Neural cell (in vitro differentiated cells): ENCODE data around the gene DNAJC16. TPM values are rescaled to one million over a fixed set of nuclear protein-coding genes. Genes with fewer than 3 reads are reported as not detected.

Experiments used
- H2AFZ ChIP-seq: fragments of 200-600, 300-800 bp; sonication (generic), shearing (Covaris generic); 2 replicates; pipeline ENCODE4 v1.6.0; 2014; ENCODE audit warnings: low read depth, mild to moderate bottlenecking, antibody characterized with exemption, low read length, moderate library complexity
- H3F3A ChIP-seq: fragments of 200-600 bp; shearing (Covaris generic); 2 replicates; pipeline ENCODE4 v1.6.1; 2016; ENCODE audit warnings: mild to moderate bottlenecking, moderate library complexity, mixed read lengths, antibody characterized with exemption, low read length; ENCODE audit not compliant: insufficient read depth, poor library complexity, severe bottlenecking
- H3K27ac ChIP-seq: fragments of 200-600, 300-800 bp; sonication (generic), shearing (Covaris generic); 2 replicates; pipeline ENCODE4 v1.5.1; 2014; ENCODE audit warnings: mild to moderate bottlenecking, low read length, moderate library complexity
- H3K27me3 ChIP-seq: fragments of 300-800, 200-600 bp; sonication (generic), shearing (Covaris generic); 2 replicates; pipeline ENCODE4 v1.6.0; 2014; ENCODE audit warnings: mild to moderate bottlenecking, low read depth, low read length, moderate library complexity; ENCODE audit not compliant: insufficient read depth
- H3K36me3 ChIP-seq: fragments of 300-800, 200-600 bp; sonication (generic), shearing (Covaris generic); 2 replicates; pipeline ENCODE4 v1.5.1; 2014; ENCODE audit warnings: mild to moderate bottlenecking, antibody characterized with exemption, low read length, moderate library complexity; ENCODE audit not compliant: insufficient read depth
- H3K4me2 ChIP-seq: fragments of 300-800, 200-600 bp; sonication (generic), shearing (Covaris generic); 2 replicates; pipeline ENCODE4 v1.6.0; 2014; ENCODE audit warnings: mild to moderate bottlenecking, low read length
- H3K4me3 ChIP-seq: fragments of 300-800, 200-600 bp; sonication (generic), shearing (Covaris generic); 2 replicates; pipeline ENCODE4 v1.5.1; 2014; ENCODE audit warnings: mild to moderate bottlenecking, low read length, moderate library complexity
- H3K79me2 ChIP-seq: fragments of 200-600 bp; shearing (Covaris generic); replicated peaks from 2 replicates; pipeline ENCODE4 v1.6.0; 2014; ENCODE audit warnings: mild to moderate bottlenecking, low read length, moderate library complexity; ENCODE audit not compliant: insufficient read depth
- H3K9ac ChIP-seq: fragments of 300-800, 200-600 bp; sonication (generic), shearing (Covaris generic); 2 replicates; pipeline ENCODE4 v1.6.1; 2016; ENCODE audit warnings: mild to moderate bottlenecking, low read length, mixed read lengths
- H3K9me2 ChIP-seq: fragments of 200-600 bp; shearing (Covaris generic); 2 replicates; pipeline ENCODE4 v1.6.1; 2016; ENCODE audit warnings: mild to moderate bottlenecking, low read length, mixed read lengths; ENCODE audit not compliant: insufficient read depth
- H3K9me3 ChIP-seq: fragments of 200-600, 300-800 bp; sonication (generic), shearing (Covaris generic); 2 replicates; pipeline ENCODE4 v1.6.1; 2016; ENCODE audit warnings: mild to moderate bottlenecking, mixed run types, low read length, moderate library complexity, mixed read lengths
- H4K20me1 ChIP-seq: fragments of 200-600 bp; shearing (Covaris generic); 2 replicates; pipeline ENCODE4 v1.6.1; 2016; ENCODE audit warnings: mild to moderate bottlenecking, mixed run types; ENCODE audit not compliant: insufficient read depth
- EP300 ChIP-seq: fragments of 450-650 bp; conservative IDR thresholded peaks from 2 replicates; pipeline ENCODE4 v1.6.1; 2014; ENCODE audit warnings: antibody characterized with exemption, mild to moderate bottlenecking, moderate library complexity; ENCODE audit not compliant: poor library complexity, severe bottlenecking
- MXI1 ChIP-seq: fragments of 450-650 bp; conservative IDR thresholded peaks from 2 replicates; pipeline ENCODE4 v1.6.1; 2014; ENCODE audit warnings: antibody characterized with exemption, mild to moderate bottlenecking; ENCODE audit not compliant: poor library complexity, severe bottlenecking
- POLR2AphosphoS5 ChIP-seq: IDR thresholded peaks from 2 replicates; pipeline ENCODE4 v1.6.1; 2012
- RAD21 ChIP-seq: fragments of 450-650 bp; conservative IDR thresholded peaks from 2 replicates; pipeline ENCODE4 v1.6.1; 2014; ENCODE audit warnings: antibody characterized with exemption, mild to moderate bottlenecking, moderate library complexity
- SMC3 ChIP-seq: fragments of 450-650 bp; conservative IDR thresholded peaks from 2 replicates; pipeline ENCODE4 v1.6.1; 2014; ENCODE audit warnings: antibody characterized with exemption, mild to moderate bottlenecking, moderate library complexity; ENCODE audit not compliant: poor library complexity
- TAF1 ChIP-seq: IDR thresholded peaks from 2 replicates; pipeline ENCODE4 v1.6.1; 2012; ENCODE audit warnings: low read depth
- polyA plus RNA-seq: library from polyadenylated mRNA; depleted of rRNA; stranded (reverse); fragments of >200 nt; gene quantifications from 2 replicates; pipeline ENCODE4 v1.2.3, GENCODE V29; 2014
- TF ChIP-seq, protein P1 (sequence below): fragments of 450-650 bp; IDR thresholded peaks from 2 replicates; pipeline ENCODE4 v1.5.1; 2014; ENCODE audit warnings: antibody characterized with exemption, mild to moderate bottlenecking, moderate library complexity; ENCODE audit not compliant: poor library complexity, severe bottlenecking

DNAJC16 gene
- polyA plus RNA-seq, 1 donor from 2014 or later = 10.9 TPM

DNA sequence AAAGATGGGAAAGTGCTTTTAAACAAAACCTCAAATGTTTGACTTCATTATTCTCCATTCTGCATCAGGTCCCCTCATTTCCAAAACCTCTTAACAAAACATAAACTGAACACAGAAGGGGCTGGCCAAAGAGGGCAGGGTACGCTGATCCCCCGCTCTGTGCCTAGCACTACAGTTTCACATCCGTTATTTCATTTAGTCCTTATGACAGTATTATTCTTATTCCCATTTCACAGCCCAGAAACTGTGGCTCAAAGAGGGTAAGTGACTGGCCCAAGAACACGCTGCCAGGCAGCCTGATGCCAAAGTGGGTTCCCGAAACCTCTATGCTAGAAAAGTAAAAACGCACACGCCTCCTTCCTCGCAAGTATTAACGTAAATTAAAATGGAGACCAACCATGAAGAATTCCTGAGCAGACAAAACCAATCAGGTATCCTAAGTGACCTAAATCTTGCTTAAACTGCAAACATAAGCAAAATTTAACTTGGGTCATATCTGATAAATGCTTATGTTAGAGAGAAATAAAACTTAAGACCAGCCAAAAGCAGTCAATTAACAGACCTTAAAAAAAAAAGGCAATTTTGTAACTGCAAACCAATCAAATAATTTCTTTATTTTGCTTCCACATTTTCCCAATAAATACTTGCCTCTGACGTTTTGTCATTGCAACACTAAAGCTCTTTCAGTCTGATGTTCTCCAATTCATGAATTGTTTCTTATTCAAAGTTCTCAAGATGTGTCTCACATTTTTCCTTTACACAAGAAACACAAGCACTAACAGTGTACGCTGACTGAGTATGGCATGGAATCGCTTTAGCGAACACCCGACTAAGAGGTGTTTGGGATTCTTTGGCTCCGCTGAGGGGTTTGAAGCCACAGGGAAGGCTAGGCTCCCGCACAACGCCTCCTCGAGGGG lies 3.3 kb upstream of the DNAJC16 start:
- Histone ChIP-seq H3K9me3 (no peaks in the 10 kb centered on the region), H4K20me1 (no peaks in the 10 kb centered on the region), H3K4me2 (peak overlapping the region; percentile 92), H3K9me2 (no peaks in the 10 kb centered on the region), H3K4me3 (peak overlapping the region; percentile 95), H3K9ac (peak overlapping the region; percentile 85), H3K27me3 (no peaks in the 10 kb centered on the region), H3K79me2 (peaks cover 21% of the 10 kb centered on the region), H3F3A (peaks cover 11% of the 10 kb centered on the region), H3K27ac (peak overlapping the region; percentile 81), H3K36me3 (no peaks in the 10 kb centered on the region), H2AFZ (peak overlapping the region; percentile 62)
- peak; percentile 36 for TF ChIP-seq RAD21
- TF ChIP-seq, protein P1, sequence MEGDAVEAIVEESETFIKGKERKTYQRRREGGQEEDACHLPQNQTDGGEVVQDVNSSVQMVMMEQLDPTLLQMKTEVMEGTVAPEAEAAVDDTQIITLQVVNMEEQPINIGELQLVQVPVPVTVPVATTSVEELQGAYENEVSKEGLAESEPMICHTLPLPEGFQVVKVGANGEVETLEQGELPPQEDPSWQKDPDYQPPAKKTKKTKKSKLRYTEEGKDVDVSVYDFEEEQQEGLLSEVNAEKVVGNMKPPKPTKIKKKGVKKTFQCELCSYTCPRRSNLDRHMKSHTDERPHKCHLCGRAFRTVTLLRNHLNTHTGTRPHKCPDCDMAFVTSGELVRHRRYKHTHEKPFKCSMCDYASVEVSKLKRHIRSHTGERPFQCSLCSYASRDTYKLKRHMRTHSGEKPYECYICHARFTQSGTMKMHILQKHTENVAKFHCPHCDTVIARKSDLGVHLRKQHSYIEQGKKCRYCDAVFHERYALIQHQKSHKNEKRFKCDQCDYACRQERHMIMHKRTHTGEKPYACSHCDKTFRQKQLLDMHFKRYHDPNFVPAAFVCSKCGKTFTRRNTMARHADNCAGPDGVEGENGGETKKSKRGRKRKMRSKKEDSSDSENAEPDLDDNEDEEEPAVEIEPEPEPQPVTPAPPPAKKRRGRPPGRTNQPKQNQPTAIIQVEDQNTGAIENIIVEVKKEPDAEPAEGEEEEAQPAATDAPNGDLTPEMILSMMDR = no peak

DNA sequence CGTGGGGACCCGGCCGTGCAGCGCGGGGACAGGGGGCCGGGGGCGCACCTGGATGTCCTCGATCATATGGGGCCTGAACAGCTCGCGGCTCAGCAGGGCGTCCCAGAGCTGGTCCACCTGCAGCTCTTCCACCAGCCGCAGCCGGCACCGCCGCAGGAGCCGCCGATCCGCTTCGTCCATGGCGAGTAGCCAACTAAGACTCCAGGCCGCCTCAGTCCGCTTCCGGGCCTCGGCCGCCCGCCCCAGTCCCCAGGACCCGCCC lies 2.7 kb upstream of the DNAJC16 start, which contains the start of gene CASP9:
Gene CASP9 (minus strand): TSS at position 195 of the 262 bp plus-strand sequence. CDS start 15 bp downstream, at position 180.
- no peaks in the 10 kb centered on the region for H3K36me3 ChIP-seq
- TF ChIP-seq MXI1 = no peak
- TF ChIP-seq, protein P1 = peak; percentile 13
- H3F3A ChIP-seq = peaks cover 11% of the 10 kb centered on the region
- peak within 1 kb of the TSS; percentile 73 for H2AFZ ChIP-seq
- H4K20me1 ChIP-seq = no peaks in the 10 kb centered on the region
- H3K4me3 ChIP-seq = peak within 1 kb of the TSS; percentile 95
- no peaks in the 10 kb centered on the region for H3K27me3 ChIP-seq
- peak within 1 kb of the TSS; percentile 85 for H3K9ac ChIP-seq
- H3K79me2 ChIP-seq = peaks cover 27% of the 10 kb centered on the region
- H3K4me2 ChIP-seq = peak within 1 kb of the TSS; percentile 92
- H3K9me3 ChIP-seq = no peaks in the 10 kb centered on the region
- no peaks in the 10 kb centered on the region for H3K9me2 ChIP-seq
- peak within 1 kb of the TSS; percentile 95 for H3K27ac ChIP-seq

DNA sequence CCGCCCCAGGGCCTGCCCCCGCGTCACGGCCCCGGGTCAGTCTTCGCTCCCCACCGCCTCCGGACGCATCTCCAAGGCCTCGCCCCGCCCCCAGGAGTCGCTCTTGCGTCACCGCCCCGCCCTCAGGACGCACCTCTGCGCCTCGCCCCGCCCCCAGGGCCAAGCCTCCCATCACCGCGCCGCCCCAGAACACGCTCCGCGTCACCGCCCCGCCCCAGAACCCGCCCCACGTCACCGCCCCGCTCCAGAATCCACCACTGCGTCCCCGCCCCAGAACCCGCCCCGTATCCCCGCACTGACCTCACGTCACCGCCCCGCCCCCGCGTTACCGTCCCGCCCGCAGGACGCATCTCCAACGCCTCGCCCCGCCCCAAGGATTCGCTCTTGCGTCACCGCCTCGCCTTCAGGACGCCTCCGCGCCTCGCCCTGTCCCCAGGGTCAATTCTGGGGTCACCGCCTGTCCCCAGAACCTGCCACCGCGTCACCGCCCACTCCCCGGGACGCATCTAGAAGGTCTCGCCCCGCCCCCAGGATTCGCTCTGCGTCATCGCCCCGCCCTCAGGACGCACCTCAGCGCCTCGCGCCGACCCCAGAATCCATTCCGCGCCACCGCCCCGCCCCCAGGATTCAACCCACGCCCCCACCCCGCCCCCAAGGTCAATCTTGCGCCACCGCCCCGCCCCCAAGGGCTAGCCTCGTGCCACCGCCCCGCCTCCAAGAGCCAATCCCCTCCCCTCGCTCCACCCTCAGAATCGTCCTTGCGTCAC lies 2.2 kb upstream of the DNAJC16 start:
- Histone ChIP-seq H3K4me2 (no peak overlapping the region), H3K9ac (peak overlapping the region; percentile 85), H3F3A (peaks cover 11% of the 10 kb centered on the region), H3K27me3 (no peaks in the 10 kb centered on the region), H3K36me3 (no peaks in the 10 kb centered on the region), H2AFZ (peak overlapping the region; percentile 62), H3K9me2 (no peaks in the 10 kb centered on the region), H4K20me1 (no peaks in the 10 kb centered on the region), H3K4me3 (peak overlapping the region; percentile 95), H3K79me2 (peaks cover 32% of the 10 kb centered on the region), H3K9me3 (no peaks in the 10 kb centered on the region), H3K27ac (peak overlapping the region; percentile 95)
- TF ChIP-seq TAF1 (no peak), POLR2AphosphoS5 (peak; percentile 76), EP300 (peak; percentile 39), SMC3 (no peak)
